EH (cell line): Measurements from ENCODE around the gene KCNG2.

Experiments used
- DNase-seq: peaks from one replicate; pipeline ENCODE4 v3.0.0-alpha.2; 2015; ENCODE audit warnings: low read depth

Gene KCNG2

GRCh38 chr18:79769698-79770500 lies 27.8 kb upstream of the KCNG2 start:
- DNase-seq = no peak

- no peak for DNase-seq
These were observed 27.3 kb upstream of the KCNG2 start for GRCh38 chr18:79770501-79770815.

- DNase-seq = no peak
These were observed 26.9 kb upstream of the KCNG2 start for GRCh38 chr18:79770826-79771225.

- DNase-seq = no peak
These were observed 26.2 kb upstream of the KCNG2 start for GRCh38 chr18:79771446-79772107.

GRCh38 chr18:79772108-79772864 lies 25.5 kb upstream of the KCNG2 start:
- DNase-seq = no peak

- DNase-seq = no peak
These were observed 24.7 kb upstream of the KCNG2 start for GRCh38 chr18:79772865-79773696.

- no peak for DNase-seq
These were observed 23.6 kb upstream of the KCNG2 start for GRCh38 chr18:79774111-79774510.

GRCh38 chr18:79775441-79776221 lies 22.1 kb upstream of the KCNG2 start:
- no peak for DNase-seq

GRCh38 chr18:79776674-79777073 lies 21.1 kb upstream of the KCNG2 start:
- no peak for DNase-seq

GRCh38 chr18:79778291-79778791 lies 19.4 kb upstream of the KCNG2 start:
- no peak for DNase-seq

GRCh38 chr18:79779021-79779699 lies 18.6 kb upstream of the KCNG2 start:
- DNase-seq = no peak

- no peak for DNase-seq
These were observed 18.0 kb upstream of the KCNG2 start for GRCh38 chr18:79779700-79780190.

- DNase-seq = no peak
These were observed 17.2 kb upstream of the KCNG2 start for GRCh38 chr18:79780547-79780946.

GRCh38 chr18:79781331-79781941 lies 16.3 kb upstream of the KCNG2 start:
- DNase-seq = peak; percentile 4

- DNase-seq = no peak
These were observed 15.0 kb upstream of the KCNG2 start for GRCh38 chr18:79782566-79783308.

GRCh38 chr18:79784071-79784913 lies 13.4 kb upstream of the KCNG2 start:
- no peak for DNase-seq

- no peak for DNase-seq
These were observed 12.6 kb upstream of the KCNG2 start for GRCh38 chr18:79784965-79785770.
